NCI-H187 treated with DMSO at 0.1 percent for 48 hours (cell line): ENCODE measurements around the gene ZNF358.
"Not testable (repeated sequence)": the region's sequence is repeated elsewhere in the genome, so short reads cannot be mapped to it uniquely, and the experiment has no call there.

Experiments used
- DNase-seq: peaks from one replicate; lab custom pipeline; 2025; lab: John Stamatoyannopoulos, UW

The ZNF358 gene

DNA sequence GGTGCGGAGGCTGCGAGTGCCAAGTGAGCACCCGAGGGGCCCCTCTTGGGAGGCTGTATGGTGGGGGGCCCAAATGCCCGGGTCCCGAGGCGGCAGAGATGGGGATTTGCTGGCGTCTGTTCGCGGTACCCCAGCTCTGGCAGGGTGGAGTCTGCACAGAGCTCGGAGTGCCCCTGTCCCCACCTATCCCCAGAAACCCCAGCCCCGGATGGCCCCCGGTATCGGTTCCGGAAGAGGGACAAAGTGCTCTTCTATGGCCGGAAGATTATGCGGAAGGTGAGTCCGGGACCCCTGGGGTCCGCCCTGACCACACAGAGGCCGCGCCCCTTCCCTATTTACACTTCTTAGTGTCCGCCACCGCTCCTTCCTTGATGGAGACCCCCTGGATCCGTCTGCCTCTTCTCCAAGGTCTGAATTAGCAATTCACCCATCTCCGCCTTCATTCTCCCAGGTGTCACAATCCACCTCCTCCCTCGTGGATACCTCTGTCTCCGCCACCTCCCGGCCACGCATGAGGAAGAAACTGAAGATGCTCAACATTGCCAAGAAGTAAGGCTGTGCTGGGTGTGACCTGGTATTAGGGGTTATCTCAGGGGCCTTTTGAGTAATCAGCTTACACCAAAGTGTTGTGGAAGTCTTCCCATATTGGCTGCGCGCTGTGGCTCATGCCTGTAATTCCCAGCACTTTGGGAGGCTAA lies 20.2 kb downstream of the ZNF358 start:
- no peak for DNase-seq

DNA sequence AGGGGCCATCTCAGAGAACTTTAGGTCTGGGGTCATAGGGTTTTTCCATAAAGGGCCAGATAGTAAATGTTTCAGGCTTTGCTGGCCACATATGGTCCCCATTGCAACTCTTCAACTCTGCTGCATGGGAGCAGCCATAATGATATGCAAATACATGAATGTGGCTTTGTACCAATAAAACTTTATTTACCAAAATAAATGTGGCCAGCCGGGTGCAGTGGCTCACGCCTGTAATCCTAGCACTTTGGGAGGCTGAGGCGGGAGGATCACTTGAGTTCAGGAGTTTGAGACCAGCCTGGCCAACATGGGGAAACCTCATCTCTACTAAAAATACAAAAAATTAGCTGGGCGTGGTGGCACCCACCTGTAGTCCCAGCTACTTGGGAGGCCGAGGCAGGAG lies 23.1 kb downstream of the ZNF358 start:
- DNase-seq, result not testable (repeated sequence)

DNA sequence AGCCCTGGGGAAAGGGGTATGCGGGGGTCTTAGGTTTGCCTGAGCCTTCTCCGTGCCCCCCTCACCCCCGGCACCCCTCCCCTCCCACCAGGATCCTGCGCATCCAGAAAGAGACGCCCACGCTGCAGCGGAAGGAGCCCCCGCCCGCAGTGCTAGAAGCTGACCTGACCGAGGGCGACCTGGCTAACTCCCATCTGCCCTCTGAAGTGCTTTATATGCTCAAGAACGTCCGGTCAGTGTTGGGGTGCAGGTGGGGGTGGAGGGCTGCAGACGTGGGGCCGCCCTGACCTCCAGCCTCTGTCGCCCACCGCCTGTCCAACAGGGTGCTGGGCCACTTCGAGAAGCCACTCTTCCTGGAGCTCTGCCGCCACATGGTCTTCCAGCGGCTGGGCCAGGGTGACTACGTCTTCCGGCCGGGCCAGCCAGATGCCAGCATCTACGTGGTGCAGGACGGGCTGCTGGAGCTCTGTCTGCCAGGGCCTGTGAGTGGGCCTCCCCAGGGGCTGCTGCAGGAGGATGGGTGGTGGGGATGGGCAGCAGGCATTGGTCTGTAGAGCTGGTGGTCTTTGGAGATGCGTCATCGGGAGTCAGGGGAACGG lies 24.0 kb downstream of the ZNF358 start:
- no peak for DNase-seq

DNA sequence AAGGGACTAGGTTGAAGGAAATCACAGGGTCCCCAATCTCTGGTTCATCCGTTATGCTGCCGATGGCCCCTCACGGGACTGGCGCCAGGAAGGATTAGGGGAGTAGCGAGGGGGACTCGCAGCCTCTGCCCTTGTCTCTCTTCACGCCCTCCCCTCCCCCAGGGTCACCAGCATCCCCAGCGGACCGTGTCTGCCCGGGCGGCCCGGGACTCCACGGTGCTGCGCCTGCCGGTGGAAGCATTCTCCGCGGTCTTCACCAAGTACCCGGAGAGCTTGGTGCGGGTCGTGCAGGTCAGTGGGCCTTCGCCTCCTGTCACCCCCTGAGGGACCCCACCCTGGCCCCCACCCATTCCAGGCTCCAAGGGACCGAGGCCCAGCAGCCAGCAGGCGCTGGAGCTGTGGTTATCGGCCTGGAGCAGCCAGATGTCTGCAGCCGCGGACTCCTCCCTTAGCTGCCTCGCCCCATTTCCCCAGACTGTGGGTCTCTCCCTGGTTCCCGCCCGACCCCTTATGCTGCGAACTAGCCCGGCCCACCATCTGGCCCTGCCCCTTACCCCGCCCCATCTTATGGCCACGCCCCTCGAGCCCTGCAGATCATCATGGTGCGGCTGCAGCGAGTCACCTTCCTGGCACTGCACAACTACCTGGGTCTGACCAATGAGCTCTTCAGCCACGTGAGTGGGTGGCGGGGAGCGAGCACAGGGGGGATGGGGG lies 25.0 kb downstream of the ZNF358 start:
- DNase-seq, result no peak

DNA sequence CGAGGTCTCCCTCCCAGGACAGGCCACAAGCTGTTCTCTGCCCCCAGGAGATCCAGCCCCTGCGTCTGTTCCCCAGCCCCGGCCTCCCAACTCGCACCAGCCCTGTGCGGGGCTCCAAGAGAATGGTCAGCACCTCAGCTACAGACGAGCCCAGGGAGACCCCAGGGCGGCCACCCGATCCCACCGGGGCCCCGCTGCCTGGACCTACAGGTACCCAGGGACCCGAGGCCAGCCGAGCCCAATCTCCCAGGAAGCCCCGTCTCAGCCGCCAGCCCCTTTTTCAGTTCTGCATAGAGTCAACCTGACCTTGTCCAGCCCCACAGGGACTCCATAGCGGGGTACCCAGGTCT lies 25.5 kb downstream of the ZNF358 start:
- no peak for DNase-seq

DNA sequence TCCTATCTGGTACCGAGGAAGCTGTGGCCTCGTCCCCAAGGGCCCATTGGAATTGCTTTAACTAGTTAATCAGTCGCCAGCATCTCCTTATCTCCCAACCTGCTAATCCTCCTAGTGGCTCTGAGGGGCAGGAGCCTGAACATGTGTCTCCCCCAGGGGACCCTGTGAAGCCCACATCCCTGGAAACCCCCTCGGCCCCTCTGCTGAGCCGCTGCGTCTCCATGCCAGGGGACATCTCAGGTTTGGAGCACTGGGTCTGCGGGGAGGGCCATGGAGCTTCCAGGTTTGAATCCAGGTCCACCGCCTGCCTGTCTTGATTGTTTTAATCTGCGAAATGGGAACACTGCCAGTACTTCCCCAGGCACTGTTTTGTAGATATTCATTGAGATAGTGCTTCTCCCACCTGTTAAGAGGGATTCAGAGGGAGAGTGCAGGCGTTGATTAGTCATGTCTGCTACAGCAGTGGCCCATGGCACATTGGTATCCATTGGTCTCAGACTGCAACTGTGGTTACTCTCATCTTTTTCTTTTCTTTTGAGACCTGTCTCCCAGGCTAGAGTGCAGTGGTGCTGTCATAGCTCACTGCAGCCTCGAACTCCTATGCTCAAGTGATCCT lies 26.0 kb downstream of the ZNF358 start:
- no peak for DNase-seq

DNA sequence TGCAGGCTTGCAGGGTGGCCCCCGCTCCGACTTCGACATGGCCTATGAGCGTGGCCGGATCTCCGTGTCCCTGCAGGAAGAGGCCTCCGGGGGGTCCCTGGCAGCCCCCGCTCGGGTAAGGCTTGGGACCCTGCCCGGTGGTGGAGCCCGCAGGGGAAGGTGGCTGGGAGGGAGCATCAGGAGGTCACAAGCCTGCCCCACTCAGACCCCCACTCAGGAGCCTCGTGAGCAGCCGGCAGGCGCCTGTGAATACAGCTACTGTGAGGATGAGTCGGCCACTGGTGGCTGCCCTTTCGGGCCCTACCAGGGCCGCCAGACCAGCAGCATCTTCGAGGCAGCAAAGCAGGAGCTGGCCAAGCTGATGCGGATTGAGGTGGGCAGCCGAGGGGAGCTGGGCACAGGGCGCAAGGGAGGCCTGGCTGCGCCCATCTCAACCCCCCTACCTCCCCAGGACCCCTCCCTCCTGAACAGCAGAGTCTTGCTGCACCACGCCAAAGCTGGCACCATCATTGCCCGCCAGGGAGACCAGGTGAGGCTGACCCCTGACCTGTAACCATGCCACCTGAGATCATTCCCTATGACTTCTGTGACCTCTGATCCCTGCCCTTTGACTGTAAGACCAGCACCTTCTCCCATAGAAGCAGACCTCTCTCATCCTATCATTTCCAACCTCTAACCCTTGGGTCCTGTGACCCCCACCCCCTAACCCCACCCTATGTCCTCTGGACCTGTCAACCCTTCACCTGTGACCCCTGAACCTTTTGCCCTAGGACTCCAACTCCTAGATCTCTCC lies 26.8 kb downstream of the ZNF358 start:
- DNase-seq, result no peak

DNA sequence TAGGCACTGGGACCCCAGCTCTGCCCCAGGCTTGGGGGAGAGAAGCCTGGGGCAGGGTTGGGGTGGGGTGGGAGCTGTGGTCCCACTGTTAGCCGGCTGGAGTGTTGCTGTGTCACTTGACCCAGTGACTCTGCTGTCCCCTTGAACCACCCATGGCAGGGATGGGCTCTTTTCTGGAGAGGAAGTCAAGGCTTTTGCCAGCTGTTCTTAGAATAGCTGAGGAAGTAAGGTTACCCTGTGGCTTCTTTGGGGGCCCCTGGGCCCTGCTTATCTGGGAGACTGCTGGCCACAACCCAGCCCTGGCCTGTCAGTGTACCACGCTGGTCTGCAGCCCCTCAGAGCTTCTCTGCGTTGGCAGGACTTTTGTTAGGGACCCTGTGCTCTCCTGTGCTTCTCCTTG lies 28.7 kb downstream of the ZNF358 start:
- no peak for DNase-seq

DNA sequence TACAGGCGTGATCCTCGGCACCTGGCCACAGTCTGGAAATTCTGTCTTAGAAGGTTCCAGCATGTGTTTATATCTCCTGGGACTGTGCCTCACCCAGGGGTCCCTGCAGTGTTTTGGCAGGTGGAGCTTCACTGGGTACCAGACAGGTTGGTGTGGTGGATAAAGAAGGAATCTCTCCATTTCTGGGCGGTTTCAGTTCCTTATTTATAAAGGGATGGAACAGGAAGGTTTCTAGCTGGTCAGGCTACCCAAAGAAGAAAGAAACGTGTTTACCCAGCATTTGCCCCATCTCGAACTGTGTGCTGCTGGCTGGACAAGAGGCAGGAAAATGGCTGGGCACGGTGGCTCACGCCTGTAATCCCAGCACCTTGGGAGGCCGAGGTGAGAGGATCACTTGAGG lies 29.4 kb downstream of the ZNF358 start:
- no peak for DNase-seq

DNA sequence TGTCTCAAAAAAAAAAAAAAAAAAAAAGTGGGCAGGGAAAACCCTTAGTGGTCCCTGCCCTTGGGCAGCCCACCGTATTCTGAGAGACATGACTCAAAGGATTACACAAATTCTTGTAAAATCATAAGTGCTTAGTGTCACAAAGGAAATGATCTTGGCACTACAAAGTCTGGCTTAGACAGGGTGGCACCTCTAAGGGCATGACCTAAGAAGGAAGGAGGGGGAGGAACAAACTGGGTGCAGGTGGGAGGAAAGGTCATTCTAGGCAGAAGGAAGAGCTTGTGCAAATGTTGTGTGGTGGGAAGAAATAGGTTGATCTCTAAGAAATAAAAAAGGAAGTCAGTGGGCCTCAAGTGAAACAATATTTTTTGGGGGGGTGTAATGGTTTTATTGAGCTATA lies 30.0 kb downstream of the ZNF358 start:
- DNase-seq, result no peak

DNA sequence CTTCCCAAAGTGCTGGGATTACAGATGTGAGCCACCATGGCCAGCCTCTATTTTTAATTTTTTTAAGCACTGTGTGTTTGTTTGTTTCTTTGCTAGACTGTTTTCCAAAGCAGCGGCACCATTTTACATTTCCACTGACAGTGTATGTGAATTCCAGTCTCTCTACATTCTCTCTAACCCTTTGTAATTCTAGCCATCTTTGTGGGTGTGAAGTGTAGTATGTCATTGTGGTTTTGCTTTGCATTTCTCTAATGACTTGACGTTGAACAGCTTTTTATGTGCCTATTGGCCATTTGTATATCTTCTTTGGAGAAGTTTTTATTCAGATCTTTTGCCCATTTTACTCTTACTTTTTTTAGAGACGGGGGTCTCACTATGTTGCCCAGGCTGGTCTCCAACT lies 31.3 kb downstream of the ZNF358 start:
- DNase-seq, result no peak

DNA sequence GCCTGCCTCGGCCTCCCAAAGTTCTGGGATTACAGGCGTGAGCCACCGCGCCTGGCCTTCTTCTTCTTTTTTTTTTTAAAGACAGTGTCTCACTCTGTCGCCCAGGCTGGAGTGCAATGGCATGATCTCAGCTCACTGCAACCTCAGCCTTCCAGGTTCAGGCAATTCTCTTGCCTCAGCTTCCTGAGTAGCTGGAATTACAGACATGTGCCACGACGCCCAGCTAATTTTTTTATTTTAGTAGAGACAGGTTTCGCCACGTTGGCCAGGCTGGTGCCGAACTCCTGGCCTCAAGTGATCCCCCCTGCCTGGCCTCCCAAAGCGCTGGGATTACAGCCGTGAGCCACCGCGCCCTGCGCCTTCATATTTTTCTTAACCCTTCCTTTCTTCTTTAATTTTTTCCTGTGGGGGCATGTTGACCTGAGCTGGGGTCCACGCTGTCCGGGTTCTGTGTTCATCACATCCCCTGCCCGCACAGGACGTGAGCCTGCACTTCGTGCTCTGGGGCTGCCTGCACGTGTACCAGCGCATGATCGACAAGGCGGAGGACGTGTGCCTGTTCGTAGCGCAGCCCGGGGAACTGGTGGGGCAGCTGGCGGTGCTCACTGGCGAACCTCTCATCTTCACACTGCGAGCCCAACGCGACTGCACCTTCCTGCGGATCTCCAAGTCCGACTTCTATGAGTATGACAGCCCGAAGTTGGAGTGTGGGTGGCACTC lies 33.7 kb downstream of the ZNF358 start:
- no peak for DNase-seq

DNA sequence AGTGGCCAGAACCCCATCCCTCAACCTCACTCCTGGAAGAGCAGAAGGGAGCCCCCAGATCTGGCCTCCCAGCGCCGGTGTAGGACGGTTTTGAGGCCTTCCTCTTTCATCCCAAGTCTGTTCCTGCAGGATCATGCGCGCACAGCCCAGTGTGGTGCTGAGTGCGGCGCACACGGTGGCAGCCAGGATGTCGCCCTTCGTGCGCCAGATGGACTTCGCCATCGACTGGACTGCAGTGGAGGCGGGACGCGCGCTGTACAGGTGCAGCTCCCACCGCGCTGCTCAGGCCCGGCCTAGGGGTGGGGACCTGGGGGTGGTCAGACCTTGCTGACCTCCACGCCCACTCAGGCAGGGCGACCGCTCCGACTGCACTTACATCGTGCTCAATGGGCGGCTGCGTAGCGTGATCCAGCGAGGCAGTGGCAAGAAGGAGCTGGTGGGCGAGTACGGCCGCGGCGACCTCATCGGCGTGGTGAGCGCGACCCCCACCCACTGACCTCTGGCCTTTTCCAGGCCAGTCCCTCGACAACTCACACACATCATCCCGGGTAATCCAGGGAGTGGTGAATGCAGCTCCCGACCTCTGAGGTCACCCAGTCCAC lies 34.4 kb downstream of the ZNF358 start:
- no peak for DNase-seq

DNA sequence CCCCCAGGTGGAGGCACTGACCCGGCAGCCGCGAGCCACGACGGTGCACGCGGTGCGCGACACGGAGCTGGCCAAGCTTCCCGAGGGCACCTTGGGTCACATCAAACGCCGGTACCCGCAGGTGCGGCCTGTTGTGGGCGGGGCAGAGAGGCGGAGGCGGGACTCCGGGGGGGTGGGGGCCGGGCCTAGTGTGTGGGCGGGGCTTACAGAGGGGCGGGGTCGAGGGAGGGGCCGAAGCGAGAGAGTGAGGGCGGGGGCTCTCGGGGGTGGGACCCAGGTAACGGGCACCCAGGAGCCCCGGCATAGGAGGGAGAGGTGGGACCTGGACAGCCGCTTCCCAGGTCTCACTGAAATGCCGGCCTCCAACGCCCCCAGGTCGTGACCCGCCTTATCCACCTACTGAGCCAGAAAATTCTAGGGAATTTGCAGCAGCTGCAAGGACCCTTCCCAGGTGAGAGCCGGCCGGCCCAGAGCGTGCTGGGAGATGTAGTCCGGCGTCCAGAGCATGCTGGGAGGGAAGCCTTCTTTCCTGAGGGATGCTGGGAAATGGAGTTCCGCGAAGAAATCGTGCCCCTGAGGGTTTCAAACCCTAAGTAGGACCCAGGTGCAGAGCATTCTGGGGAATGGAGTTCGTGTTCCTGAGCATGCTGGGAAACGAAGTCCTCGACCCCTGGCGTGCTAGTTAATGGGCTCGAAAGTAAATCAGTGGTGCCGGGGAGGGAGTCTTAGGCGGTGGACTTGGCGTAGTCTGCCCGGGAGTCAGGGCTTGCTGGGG lies 35.3 kb downstream of the ZNF358 start:
- DNase-seq, result peak; percentile 47

DNA sequence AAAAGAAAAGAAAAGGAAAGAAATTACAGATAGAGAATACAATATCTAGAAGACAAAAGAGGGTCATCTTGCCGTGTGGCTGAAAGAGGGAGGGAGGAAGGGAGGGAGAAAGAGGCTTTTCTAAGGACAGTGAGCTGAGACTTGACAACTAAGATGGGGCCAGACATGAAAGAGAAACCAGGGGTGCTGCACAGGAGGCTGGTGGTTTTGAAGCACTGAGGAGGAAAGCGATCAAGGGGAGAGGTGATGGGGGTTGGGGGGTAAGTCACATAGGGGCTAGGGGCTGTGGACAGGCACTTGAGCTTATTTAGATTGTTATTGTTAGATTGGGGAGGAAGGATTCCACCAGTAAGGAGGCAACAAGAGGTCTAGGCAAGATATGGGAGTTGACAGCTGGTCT lies 36.9 kb downstream of the ZNF358 start:
- no peak for DNase-seq

DNA sequence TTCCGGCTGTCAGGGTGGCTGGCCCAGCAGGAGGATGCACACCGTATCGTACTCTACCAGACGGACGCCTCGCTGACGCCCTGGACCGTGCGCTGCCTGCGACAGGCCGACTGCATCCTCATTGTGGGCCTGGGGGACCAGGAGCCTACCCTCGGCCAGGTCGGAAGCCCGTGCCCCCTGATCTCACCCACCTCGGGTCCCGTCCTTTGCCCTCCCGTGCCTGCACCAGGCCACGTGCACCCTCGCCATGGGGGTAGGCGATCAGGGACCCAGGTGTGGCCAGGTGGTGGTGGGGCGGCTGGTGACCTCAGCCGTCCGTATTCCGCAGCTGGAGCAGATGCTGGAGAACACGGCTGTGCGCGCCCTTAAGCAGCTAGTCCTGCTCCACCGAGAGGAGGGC lies 38.7 kb downstream of the ZNF358 start:
- DNase-seq, result no peak

DNA sequence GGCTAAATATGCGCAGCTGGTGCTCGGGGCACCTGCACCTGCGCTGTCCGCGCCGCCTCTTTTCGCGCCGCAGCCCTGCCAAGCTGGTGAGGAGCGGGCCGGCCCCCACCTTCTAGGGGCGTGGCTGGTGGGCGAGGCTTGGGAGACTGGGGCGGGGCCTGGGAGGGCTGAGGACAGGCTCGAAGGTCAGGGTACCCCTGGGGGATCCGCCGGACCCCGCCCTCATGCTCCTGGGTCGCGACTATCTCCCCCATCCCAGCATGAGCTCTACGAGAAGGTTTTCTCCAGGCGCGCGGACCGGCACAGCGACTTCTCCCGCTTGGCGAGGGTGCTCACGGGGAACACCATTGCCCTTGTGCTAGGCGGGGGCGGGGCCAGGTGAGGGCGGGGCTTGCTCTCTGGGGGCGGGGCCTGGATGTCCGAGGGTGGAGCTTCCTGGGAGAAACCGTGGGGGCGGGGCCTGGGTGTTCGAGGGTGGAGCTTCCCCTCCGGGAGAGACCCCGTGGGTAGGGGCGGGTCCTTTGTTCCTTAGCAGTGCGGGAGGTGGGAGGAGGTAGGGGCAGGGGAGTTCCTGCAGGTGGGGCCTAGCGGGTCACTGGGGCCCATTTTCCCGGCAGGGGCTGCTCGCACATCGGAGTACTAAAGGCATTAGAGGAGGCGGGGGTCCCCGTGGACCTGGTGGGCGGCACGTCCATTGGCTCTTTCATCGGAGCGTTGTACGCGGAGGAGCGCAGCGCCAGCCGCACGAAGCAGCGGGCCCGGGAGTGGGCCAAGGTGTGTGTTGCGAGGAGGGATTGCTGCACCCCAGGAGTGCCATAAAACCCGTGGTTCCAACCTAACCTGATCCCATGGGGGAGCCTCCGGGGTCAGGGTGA lies 39.3 kb downstream of the ZNF358 start:
- no peak for DNase-seq

DNA sequence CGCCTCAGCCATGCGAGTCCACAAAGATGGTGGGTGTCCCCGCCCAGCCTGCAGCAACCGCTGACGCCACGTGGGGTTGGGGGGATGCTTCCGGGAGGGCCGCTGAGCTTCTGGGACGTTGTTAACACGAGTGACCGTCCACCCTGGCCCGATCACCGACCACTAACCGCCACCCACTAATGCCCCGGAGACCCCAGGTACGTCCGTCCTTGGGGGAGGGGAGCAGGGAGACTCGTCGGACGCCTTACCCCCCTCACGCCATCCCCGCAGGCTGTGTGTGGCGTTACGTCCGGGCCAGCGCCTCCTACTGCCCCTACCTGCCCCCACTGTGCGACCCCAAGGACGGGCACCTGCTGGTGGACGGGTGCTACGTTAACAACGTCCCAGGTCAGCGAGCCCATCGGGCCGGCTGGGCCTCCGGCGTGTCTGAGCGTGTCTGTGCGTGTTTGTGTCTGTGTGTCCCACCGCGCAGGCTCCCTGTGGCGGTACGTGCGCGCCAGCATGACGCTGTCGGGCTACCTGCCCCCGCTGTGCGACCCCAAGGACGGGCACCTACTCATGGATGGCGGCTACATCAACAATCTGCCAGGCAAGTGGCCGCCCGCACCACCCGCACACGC lies 40.9 kb downstream of the ZNF358 start:
- no peak for DNase-seq

DNA sequence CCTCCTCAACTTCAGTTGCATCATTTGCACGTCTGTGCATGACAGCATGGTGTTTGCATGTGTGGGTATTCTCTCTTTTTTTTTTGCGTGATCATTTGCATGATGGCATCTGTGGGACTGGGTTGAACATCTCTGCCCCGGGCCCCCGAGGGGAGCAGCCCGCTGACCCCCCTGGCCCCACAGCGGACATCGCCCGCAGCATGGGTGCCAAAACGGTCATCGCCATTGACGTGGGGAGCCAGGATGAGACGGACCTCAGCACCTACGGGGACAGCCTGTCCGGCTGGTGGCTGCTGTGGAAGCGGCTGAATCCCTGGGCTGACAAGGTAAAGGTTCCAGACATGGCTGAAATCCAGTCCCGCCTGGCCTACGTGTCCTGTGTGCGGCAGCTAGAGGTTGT lies 42.8 kb downstream of the ZNF358 start:
- no peak for DNase-seq
